Hepatocyte (in vitro differentiated cells): Measurements from ENCODE around the gene PTGDS. TPM values are rescaled to one million over a fixed set of nuclear protein-coding genes. Genes with fewer than 3 reads are reported as not detected.

ENCODE experiments used
- DNase-seq: peaks from one replicate; pipeline ENCODE4 v3.0.0-alpha.2; 2016; ENCODE audit warnings: low spot score
- H2AFZ ChIP-seq: fragments of 200-600 bp; sonication (generic); 2 replicates; pipeline ENCODE4 v1.6.0; 2016; ENCODE audit warnings: antibody characterized with exemption, mild to moderate bottlenecking
- H3K27ac ChIP-seq: fragments of 200-600 bp; sonication (generic); 2 replicates; pipeline ENCODE4 v1.5.1; 2016; ENCODE audit warnings: mild to moderate bottlenecking
- H3K27me3 ChIP-seq: fragments of 200-600 bp; sonication (generic); 2 replicates; pipeline ENCODE4 v1.6.1; 2016
- H3K36me3 ChIP-seq: fragments of 200-600 bp; sonication (generic); replicated peaks from 2 replicates; pipeline ENCODE4 v1.5.1; 2016; ENCODE audit warnings: low read depth; ENCODE audit not compliant: insufficient read depth
- H3K4me1 ChIP-seq: fragments of 200-600 bp; sonication (generic); 2 replicates; pipeline ENCODE4 v1.5.1; 2016; ENCODE audit warnings: mild to moderate bottlenecking, moderate library complexity; ENCODE audit not compliant: insufficient read depth
- H3K4me2 ChIP-seq: fragments of 200-600 bp; sonication (generic); 2 replicates; pipeline ENCODE4 v1.6.0; 2016
- H3K4me3 ChIP-seq: fragments of 200-600 bp; sonication (generic); 2 replicates; pipeline ENCODE4 v1.5.1; 2016; ENCODE audit warnings: mild to moderate bottlenecking
- H3K79me2 ChIP-seq: fragments of 200-600 bp; sonication (generic); 2 replicates; pipeline ENCODE4 v1.6.0; 2017; ENCODE audit warnings: mild to moderate bottlenecking
- H3K9me2 ChIP-seq: fragments of 200-600 bp; sonication (generic); replicated peaks from 2 replicates; pipeline ENCODE4 v1.6.0; 2017; ENCODE audit warnings: mild to moderate bottlenecking; ENCODE audit not compliant: insufficient read depth
- H3K9me3 ChIP-seq: fragments of 200-600 bp; sonication (generic); 2 replicates; pipeline ENCODE4 v1.5.1; 2016; ENCODE audit warnings: low read depth, mild to moderate bottlenecking
- H4K20me1 ChIP-seq: fragments of 200-600 bp; sonication (generic); 2 replicates; pipeline ENCODE4 v1.6.0; 2016; ENCODE audit warnings: mild to moderate bottlenecking; ENCODE audit not compliant: insufficient read depth, poor library complexity, severe bottlenecking
- EZH2 ChIP-seq: fragments of 200-600 bp; sonication (generic); IDR thresholded peaks from 2 replicates; pipeline ENCODE4 v1.6.1; 2016; ENCODE audit warnings: antibody characterized with exemption, mild to moderate bottlenecking, borderline replicate concordance
- EZH2phosphoT487 ChIP-seq: fragments of 200-600 bp; sonication (generic); IDR thresholded peaks from one replicate; pipeline ENCODE4 v1.6.1; 2018; ENCODE audit warnings: antibody characterized with exemption, mild to moderate bottlenecking, low read depth, moderate library complexity; ENCODE audit not compliant: unreplicated experiment, severe bottlenecking
- WGBS: methylation state at CpG from one replicate; pipeline ENCODE4 v1.1.6; 2016; ENCODE audit warnings: low lambda C conversion rate; ENCODE audit errors: missing lambda C conversion rate; 5-methylcytosine and 5-hydroxymethylcytosine counted together
- polyA plus RNA-seq: library from polyadenylated mRNA; unstranded; fragments of >200 nt; fragmentation: Nextera tagmentation; extraction: Ambion mirVana; gene quantifications from 2 replicates; pipeline ENCODE4 v1.2.1, GENCODE V29; 2016
- total RNA-seq: library from RNA; depleted of rRNA; stranded (reverse); fragments of >200 nt; gene quantifications from 2 replicates; pipeline ENCODE4 v1.2.3, GENCODE V29; 2014
- TF ChIP-seq, protein P1 (sequence below): fragments of 200-600 bp; sonication (generic); IDR thresholded peaks from 2 replicates; pipeline ENCODE4 v1.5.1; 2016; ENCODE audit warnings: antibody characterized with exemption, mild to moderate bottlenecking; ENCODE audit not compliant: poor library complexity

PTGDS gene
- total and polyA plus RNA-seq, 2 experiments from 2014 or later: 56.0 to 290 TPM

DNA sequence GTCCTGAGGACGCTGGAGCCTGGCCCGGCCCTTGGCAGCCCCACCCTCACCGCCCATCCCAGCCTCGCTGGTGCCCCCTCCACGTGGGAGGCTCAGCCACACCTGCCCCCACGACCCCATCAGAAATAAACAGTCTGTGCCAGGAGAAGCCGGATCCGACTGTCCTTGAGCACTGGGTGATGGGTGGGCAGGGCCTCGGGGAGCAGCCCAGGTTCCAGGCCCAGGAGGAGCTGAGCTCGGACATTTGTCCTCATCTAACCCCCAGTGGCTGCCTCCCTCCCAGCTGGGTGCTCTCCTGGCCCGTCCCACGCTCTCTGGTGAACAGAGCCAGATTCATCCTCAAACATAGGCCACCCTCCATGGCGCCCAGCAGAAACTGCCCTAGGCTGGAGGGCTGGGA, 4.6 kb upstream of the PTGDS start:
- no peak for DNase-seq
- no peaks in the 10 kb centered on the region for H3K27me3 ChIP-seq
- no peak overlapping the region for H3K27ac ChIP-seq
- H3K9me2 ChIP-seq: no peaks in the 10 kb centered on the region
- H4K20me1 ChIP-seq: no peaks in the 10 kb centered on the region
- H3K4me1 ChIP-seq: no peaks in the 10 kb centered on the region
- TF ChIP-seq EZH2 (no peak), EZH2phosphoT487 (no peak)
- TF ChIP-seq, protein P1, sequence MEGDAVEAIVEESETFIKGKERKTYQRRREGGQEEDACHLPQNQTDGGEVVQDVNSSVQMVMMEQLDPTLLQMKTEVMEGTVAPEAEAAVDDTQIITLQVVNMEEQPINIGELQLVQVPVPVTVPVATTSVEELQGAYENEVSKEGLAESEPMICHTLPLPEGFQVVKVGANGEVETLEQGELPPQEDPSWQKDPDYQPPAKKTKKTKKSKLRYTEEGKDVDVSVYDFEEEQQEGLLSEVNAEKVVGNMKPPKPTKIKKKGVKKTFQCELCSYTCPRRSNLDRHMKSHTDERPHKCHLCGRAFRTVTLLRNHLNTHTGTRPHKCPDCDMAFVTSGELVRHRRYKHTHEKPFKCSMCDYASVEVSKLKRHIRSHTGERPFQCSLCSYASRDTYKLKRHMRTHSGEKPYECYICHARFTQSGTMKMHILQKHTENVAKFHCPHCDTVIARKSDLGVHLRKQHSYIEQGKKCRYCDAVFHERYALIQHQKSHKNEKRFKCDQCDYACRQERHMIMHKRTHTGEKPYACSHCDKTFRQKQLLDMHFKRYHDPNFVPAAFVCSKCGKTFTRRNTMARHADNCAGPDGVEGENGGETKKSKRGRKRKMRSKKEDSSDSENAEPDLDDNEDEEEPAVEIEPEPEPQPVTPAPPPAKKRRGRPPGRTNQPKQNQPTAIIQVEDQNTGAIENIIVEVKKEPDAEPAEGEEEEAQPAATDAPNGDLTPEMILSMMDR: no peak
- no peak overlapping the region for H3K4me2 ChIP-seq
- no peak overlapping the region for H2AFZ ChIP-seq
- WGBS: 86% methylated on average over 10 of the region's 13 CpGs
- no peaks in the 10 kb centered on the region for H3K79me2 ChIP-seq
- H3K36me3 ChIP-seq: no peaks in the 10 kb centered on the region
- H3K4me3 ChIP-seq: no peak overlapping the region
- no peaks in the 10 kb centered on the region for H3K9me3 ChIP-seq

DNA sequence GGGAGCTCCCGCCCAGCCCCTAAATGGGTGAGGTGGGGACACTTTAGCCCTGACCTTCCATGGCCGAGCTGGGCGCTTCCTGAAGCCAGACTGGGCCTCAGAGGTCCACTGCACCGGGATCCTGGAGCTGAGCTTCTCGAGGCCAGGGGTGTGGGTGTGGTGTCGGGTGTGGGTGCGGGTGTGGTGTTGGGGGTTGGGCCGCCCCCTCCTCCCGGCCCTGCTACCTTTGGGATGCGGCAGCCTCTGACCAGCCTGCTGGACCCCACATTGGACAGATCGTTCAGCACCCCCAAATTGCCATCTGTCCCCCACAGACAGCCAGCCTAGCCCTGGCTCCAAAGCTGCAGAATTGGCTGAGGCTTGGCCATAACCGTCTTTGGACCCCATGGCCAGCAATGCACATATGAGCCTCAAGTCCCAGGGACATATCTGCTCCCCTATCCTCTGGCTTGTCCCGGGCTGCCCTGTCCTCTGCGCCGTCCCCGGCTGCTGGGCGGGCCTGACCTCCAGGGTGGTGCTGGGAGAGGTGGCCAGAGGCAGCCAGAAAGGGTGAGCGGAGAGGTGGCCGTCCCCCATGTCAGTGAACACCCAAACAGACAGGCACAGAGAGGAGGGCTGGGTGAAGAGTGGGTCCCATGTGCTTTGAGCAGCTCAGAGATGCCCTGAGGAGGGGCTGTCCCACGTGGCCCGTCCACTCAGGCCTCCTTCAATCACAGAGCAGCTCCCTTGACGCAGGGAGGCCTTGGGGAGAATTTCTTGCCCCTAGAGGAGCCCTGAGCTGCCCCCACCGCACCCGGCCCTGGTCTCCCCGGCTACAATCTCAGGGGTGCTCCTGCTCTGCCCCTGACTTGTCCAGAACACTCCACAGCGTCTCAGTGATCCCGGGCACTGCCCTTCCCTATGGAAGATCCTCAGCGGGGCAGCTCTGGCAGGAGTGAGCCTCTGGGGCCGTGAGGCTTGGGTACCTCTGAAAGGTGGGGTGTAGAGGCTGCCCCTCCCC, 3.4 kb upstream of the PTGDS start:
- Histone ChIP-seq H3K36me3 (no peaks in the 10 kb centered on the region), H3K4me1 (no peaks in the 10 kb centered on the region), H4K20me1 (no peaks in the 10 kb centered on the region), H3K4me3 (no peak overlapping the region), H3K27me3 (no peaks in the 10 kb centered on the region), H3K9me2 (no peaks in the 10 kb centered on the region), H3K4me2 (no peak overlapping the region), H3K9me3 (no peaks in the 10 kb centered on the region), H3K27ac (no peak overlapping the region), H2AFZ (no peak overlapping the region), H3K79me2 (no peaks in the 10 kb centered on the region)
- 92% methylated on average over 29 of the region's 29 CpGs for WGBS
- DNase-seq: no peak
- no peak for TF ChIP-seq EZH2
- TF ChIP-seq, protein P1: no peak
- TF ChIP-seq EZH2phosphoT487: no peak

DNA sequence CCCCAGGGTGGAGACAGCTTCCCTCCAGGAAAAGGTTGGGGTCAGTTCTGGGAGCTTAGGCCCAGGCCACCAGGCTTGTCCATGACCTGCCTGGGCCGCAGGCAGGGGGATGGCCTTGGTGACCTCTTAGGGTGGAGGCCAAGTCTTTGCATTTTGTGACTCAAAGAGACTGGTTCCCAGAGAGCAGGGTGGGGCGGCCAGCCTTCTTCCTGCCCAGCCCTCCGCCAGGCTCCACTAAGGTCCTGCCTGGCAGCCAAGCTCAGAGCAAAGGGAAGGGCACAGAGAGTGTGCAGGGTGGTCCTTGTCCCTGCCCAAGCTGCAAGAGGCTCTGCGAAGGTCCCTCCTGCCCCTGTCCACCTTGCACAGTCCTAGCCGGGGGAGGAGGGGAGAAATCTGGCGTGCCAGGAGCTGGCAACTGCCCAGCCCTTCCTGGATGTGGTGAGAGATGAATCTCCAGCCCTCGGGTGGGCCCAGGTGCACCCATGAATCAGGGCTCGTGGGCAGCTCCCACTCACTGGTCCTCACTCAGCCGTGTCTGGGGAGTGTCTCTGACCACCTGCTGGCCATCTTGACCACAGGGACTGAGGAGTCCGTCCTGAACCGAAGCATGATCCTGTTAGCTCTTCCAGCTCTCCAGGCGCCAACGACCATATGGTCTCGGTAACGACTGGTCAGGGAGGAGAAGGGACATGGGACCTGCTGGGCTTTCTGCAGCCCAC, 2.3 kb upstream of the PTGDS start:
- Histone ChIP-seq H3K4me3 (no peak overlapping the region), H3K9me2 (no peaks in the 10 kb centered on the region), H4K20me1 (no peaks in the 10 kb centered on the region), H3K4me2 (no peak overlapping the region), H2AFZ (no peak overlapping the region), H3K4me1 (no peaks in the 10 kb centered on the region), H3K9me3 (no peaks in the 10 kb centered on the region), H3K79me2 (no peaks in the 10 kb centered on the region), H3K27ac (no peak overlapping the region), H3K27me3 (no peaks in the 10 kb centered on the region), H3K36me3 (no peaks in the 10 kb centered on the region)
- no peak for DNase-seq
- 80% methylated on average over 15 of the region's 15 CpGs for WGBS
- TF ChIP-seq, protein P1: no peak
- no peak for TF ChIP-seq EZH2phosphoT487
- TF ChIP-seq EZH2: no peak
